Trophoblast cell (in vitro differentiated cells and primary cell): ENCODE measurements around the gene CLDN11.

Experiments used
- DNase-seq, 2 donors: peaks; one replicate each; pipeline ENCODE4 v3.0.0-alpha.2; 2016
- H2AFZ ChIP-seq: 2 replicates; pipeline ENCODE4 v1.6.1; 2013; ENCODE audit warnings: low read length, moderate library complexity, mild to moderate bottlenecking; ENCODE audit not compliant: insufficient read depth, poor library complexity
- H2AK5ac ChIP-seq: 2 replicates; pipeline ENCODE4 v1.6.1; 2013; ENCODE audit warnings: mild to moderate bottlenecking, low read length
- H2BK120ac ChIP-seq: 2 replicates; pipeline ENCODE4 v1.6.1; 2013; ENCODE audit warnings: low read length, mild to moderate bottlenecking, moderate library complexity; ENCODE audit not compliant: insufficient read depth, poor library complexity
- H2BK12ac ChIP-seq: 2 replicates; pipeline ENCODE4 v1.6.1; 2013; ENCODE audit warnings: mild to moderate bottlenecking, low read length, moderate library complexity
- H2BK5ac ChIP-seq: 2 replicates; pipeline ENCODE4 v1.6.1; 2013; ENCODE audit warnings: low read length, low read depth, moderate library complexity, mild to moderate bottlenecking; ENCODE audit not compliant: poor library complexity
- H3K14ac ChIP-seq: 2 replicates; pipeline ENCODE4 v1.6.1; 2013; ENCODE audit warnings: mild to moderate bottlenecking, low read length
- H3K18ac ChIP-seq: 2 replicates; pipeline ENCODE4 v1.6.1; 2013; ENCODE audit warnings: mild to moderate bottlenecking, low read length
- H3K23ac ChIP-seq: 2 replicates; pipeline ENCODE4 v1.6.1; 2013; ENCODE audit warnings: low read length
- H3K27ac ChIP-seq: 2 replicates; pipeline ENCODE4 v1.5.1; 2013; ENCODE audit warnings: low read depth, mild to moderate bottlenecking, inconsistent platforms, low read length, moderate library complexity
- H3K27me3 ChIP-seq: 2 replicates; pipeline ENCODE4 v1.6.1; 2013; ENCODE audit warnings: inconsistent platforms, mild to moderate bottlenecking, low read length, moderate library complexity; ENCODE audit not compliant: insufficient read depth
- H3K36me3 ChIP-seq, 2 experiments: 1 replicate in 1 of 2; 2 replicates in 1 of 2; pipeline ENCODE4 v1.6.1; 2013; ENCODE audit warnings: low read length in 2 of 2, mild to moderate bottlenecking in 2 of 2, moderate library complexity in 1 of 2; ENCODE audit not compliant: insufficient read depth in 2 of 2, control insufficient read depth in 1 of 2
- H3K4ac ChIP-seq: 2 replicates; pipeline ENCODE4 v1.6.1; 2013; ENCODE audit warnings: low read depth, mild to moderate bottlenecking, low read length, moderate library complexity
- H3K4me1 ChIP-seq, 2 experiments: 1 replicate in 1 of 2; 2 replicates in 1 of 2; pipeline ENCODE4 v1.6.1; 2013; ENCODE audit warnings: low read length in 2 of 2, mild to moderate bottlenecking in 2 of 2, moderate library complexity in 1 of 2; ENCODE audit not compliant: insufficient read depth in 2 of 2, control insufficient read depth in 1 of 2
- H3K4me2 ChIP-seq: 2 replicates; pipeline ENCODE4 v1.6.1; 2013; ENCODE audit warnings: inconsistent platforms, mild to moderate bottlenecking, low read length, moderate library complexity
- H3K4me3 ChIP-seq: 2 replicates; pipeline ENCODE4 v1.5.1; 2013; ENCODE audit warnings: mild to moderate bottlenecking, low read depth, low read length, inconsistent platforms
- H3K79me1 ChIP-seq: one replicate; pipeline ENCODE4 v1.6.1; 2013; ENCODE audit warnings: low read length
- H3K79me2 ChIP-seq: 2 replicates; pipeline ENCODE4 v1.6.1; 2013; ENCODE audit warnings: low read length, mild to moderate bottlenecking; ENCODE audit not compliant: control insufficient read depth, insufficient read depth, poor library complexity
- H3K9ac ChIP-seq: 2 replicates; pipeline ENCODE4 v1.6.1; 2013; ENCODE audit warnings: mild to moderate bottlenecking, low read length
- H3K9me3 ChIP-seq: 2 replicates; pipeline ENCODE4 v1.6.1; 2013; ENCODE audit warnings: low read depth, mild to moderate bottlenecking, control low read depth, inconsistent platforms, low read length; ENCODE audit not compliant: insufficient read depth
- H4K12ac ChIP-seq: 2 replicates; pipeline ENCODE4 v1.6.1; 2013; ENCODE audit warnings: low read depth, mild to moderate bottlenecking, low read length, moderate library complexity
- H4K8ac ChIP-seq: 2 replicates; pipeline ENCODE4 v1.6.1; 2013; ENCODE audit warnings: low read depth, mild to moderate bottlenecking, low read length, moderate library complexity
- H4K91ac ChIP-seq: one replicate; pipeline ENCODE4 v1.6.1; 2013; ENCODE audit warnings: low read depth, mild to moderate bottlenecking, low read length, moderate library complexity
- WGBS: extraction: QIAGEN DNeasy Blood & Tissue Kit; methylation state at CpG from one replicate; pipeline ENCODE4 v1.1.7; 2013; ENCODE audit warnings: missing lambda C conversion rate; ENCODE audit not compliant: insufficient read length, insufficient coverage; ENCODE audit errors: extremely low coverage; 5-methylcytosine and 5-hydroxymethylcytosine counted together

The CLDN11 gene

DNA sequence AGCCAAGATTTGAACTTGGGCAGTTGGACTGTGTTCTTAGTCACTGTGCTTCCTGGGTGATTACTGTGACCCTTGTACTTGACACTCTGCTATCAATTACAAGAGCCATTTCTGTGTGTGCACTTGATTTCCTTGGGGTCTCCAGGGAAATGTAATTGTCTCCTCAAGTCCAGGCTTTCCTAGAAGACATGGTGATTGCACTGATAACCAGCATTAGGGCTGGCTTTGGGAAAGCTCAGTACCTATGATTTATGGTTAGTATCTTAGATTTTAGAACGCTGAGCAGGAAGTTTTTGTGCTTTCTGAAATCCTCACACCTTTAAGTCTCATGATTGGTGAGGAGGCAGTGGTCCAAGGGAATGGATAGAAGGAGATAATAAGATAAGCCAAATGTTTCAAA is 1.6 kb upstream of the CLDN11 start:
- no peak overlapping the region for H2BK12ac ChIP-seq
- H3K23ac ChIP-seq: no peak overlapping the region
- H3K4ac ChIP-seq: no peak overlapping the region
- H3K4me1 ChIP-seq: peaks cover 0 to 7% of the 10 kb centered on the region in 2 experiments
- no peak for DNase-seq
- H2AK5ac ChIP-seq: no peak overlapping the region
- H3K14ac ChIP-seq: no peak overlapping the region
- no peak overlapping the region for H2AFZ ChIP-seq
- no peak overlapping the region for H2BK120ac ChIP-seq
- no peak overlapping the region for H4K91ac ChIP-seq
- no peak overlapping the region for H3K18ac ChIP-seq
- H3K36me3 ChIP-seq: no peaks in the 10 kb centered on the region
- no peak overlapping the region for H3K9ac ChIP-seq
- H3K4me2 ChIP-seq: no peak overlapping the region
- no peaks in the 10 kb centered on the region for H3K79me2 ChIP-seq
- no CpG with 5 or more reads among the region's 1 CpG for WGBS
- peaks cover 5% of the 10 kb centered on the region for H3K9me3 ChIP-seq
- H3K27me3 ChIP-seq: peaks cover 9% of the 10 kb centered on the region
- no peak overlapping the region for H4K8ac ChIP-seq
- no peak overlapping the region for H4K12ac ChIP-seq
- no peak overlapping the region for H3K27ac ChIP-seq
- no peak overlapping the region for H3K4me3 ChIP-seq
- no peaks in the 10 kb centered on the region for H3K79me1 ChIP-seq
- H2BK5ac ChIP-seq: no peak overlapping the region

DNA sequence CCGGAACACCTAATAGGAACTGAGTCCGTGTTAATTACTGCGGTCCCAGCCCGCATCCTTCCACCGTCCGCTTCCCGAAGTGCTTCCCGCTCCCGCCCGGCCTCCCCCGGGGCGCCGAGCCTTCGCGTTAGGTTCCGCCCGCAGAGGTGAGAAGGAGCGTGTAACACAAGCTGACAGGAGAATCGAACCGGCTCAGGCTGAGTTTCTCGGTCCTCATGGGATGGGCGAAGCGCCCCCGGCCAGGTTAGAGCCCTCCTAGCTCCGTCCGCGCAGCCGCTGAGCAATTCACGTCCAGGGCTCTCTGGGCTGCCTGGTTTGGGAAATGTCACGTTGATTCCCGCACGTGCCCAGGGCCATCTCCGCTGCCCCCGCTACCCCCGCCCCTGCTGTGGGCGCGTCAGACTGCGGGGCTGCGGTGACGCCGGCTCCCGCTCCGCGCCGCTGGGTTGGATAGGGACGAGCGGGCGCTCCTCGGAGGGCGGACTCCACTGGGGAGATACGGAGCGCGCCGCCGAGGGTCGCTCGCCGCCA is 954 bp downstream of the CLDN11 start:
- no peak overlapping the region for H2AFZ ChIP-seq
- peaks cover 0 to 7% of the 10 kb centered on the region in 2 experiments for H3K4me1 ChIP-seq
- no peak overlapping the region for H3K23ac ChIP-seq
- H3K9me3 ChIP-seq: peaks cover 5% of the 10 kb centered on the region
- H3K4me3 ChIP-seq: peak overlapping the region; percentile 55
- no peak overlapping the region for H4K12ac ChIP-seq
- no peak overlapping the region for H2BK5ac ChIP-seq
- H3K4me2 ChIP-seq: peak overlapping the region; percentile 76
- H3K14ac ChIP-seq: no peak overlapping the region
- no peak overlapping the region for H2BK120ac ChIP-seq
- peaks cover 9% of the 10 kb centered on the region for H3K27me3 ChIP-seq
- no peak overlapping the region for H3K9ac ChIP-seq
- H3K27ac ChIP-seq: no peak overlapping the region
- H3K36me3 ChIP-seq: no peaks in the 10 kb centered on the region
- no peak overlapping the region for H2AK5ac ChIP-seq
- no peak overlapping the region for H4K91ac ChIP-seq
- H3K4ac ChIP-seq: no peak overlapping the region
- H3K18ac ChIP-seq: no peak overlapping the region
- no peaks in the 10 kb centered on the region for H3K79me2 ChIP-seq
- H2BK12ac ChIP-seq: no peak overlapping the region
- no CpG with 5 or more reads among the region's 58 CpGs for WGBS
- H3K79me1 ChIP-seq: no peaks in the 10 kb centered on the region
- no peak overlapping the region for H4K8ac ChIP-seq
- peak; percentile 73 to 84 for DNase-seq

DNA sequence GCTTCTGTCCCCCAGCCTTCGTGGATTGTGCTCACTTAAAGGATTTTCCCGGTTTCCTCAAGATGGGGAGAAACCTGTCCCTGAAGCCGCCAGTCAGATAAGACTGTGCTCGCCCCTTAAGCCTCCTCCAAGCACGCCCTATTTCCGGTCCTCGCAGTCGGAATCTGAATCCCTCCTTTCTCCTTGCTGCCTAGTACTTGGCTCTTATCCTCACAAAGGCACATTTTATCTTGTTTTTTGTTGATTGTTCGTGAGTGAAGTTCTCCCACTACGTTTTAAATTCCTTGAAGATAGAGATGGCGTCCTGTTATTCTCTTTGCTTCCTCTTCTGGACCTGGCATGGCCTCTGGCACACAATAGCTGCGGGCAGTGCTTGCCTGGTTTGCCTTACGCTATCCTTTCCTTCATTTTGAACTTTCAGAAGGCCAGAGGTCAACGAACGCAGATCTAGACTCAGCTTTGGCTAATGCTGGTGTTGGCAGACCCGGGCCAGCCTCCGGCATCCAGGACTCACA is 1.7 kb downstream of the CLDN11 start:
- Histone ChIP-seq H3K23ac (no peak overlapping the region), H3K14ac (no peak overlapping the region), H3K36me3 (no peaks in the 10 kb centered on the region)

DNA sequence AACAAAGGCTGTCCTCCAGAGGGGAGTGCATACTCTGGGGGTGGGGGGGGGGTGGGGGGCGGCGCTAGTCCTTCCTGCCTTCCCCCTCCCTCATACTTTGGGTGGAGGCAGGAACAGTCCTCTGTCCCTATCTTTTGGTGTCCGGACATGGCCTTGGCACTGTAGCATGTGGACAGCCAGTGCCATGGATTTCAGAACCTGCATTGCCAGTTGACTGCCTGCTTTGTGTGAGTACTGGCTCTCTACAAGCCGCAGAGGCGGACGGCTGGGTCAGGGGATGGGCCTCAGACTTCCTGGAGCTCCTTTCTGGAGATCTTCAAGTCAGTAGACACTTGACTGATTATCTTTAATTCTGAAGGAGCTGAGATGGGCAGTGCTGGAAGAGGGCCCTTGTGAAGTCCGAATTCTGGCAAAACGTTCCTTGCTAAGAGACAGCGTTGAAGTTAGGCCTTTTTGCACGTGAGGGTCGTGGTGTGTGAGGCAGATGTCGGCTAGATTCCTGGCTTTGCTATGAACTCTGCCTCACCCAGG is 2.5 kb downstream of the CLDN11 start:
- peaks cover 5% of the 10 kb centered on the region for H3K9me3 ChIP-seq
- H3K18ac ChIP-seq: no peak overlapping the region
- no peak overlapping the region for H4K91ac ChIP-seq
- no peak overlapping the region for H3K4ac ChIP-seq
- no peak for DNase-seq
- no peak overlapping the region for H2BK120ac ChIP-seq
- H3K4me2 ChIP-seq: no peak overlapping the region
- no peak overlapping the region for H3K23ac ChIP-seq
- no CpG with 5 or more reads among the region's 12 CpGs for WGBS
- no peak overlapping the region for H2BK5ac ChIP-seq
- no peak overlapping the region for H3K4me3 ChIP-seq
- no peaks in the 10 kb centered on the region for H3K36me3 ChIP-seq
- H3K79me1 ChIP-seq: no peaks in the 10 kb centered on the region
- no peak overlapping the region for H3K9ac ChIP-seq
- no peak overlapping the region for H4K8ac ChIP-seq
- peaks cover 0 to 7% of the 10 kb centered on the region in 2 experiments for H3K4me1 ChIP-seq
- no peak overlapping the region for H2AFZ ChIP-seq
- no peaks in the 10 kb centered on the region for H3K79me2 ChIP-seq
- no peak overlapping the region for H3K14ac ChIP-seq
- H2AK5ac ChIP-seq: no peak overlapping the region
- H2BK12ac ChIP-seq: no peak overlapping the region
- H3K27ac ChIP-seq: no peak overlapping the region
- H4K12ac ChIP-seq: no peak overlapping the region
- H3K27me3 ChIP-seq: peaks cover 9% of the 10 kb centered on the region

More for the DNA sequence above, 1.7 kb downstream of the CLDN11 start:
- no peaks in the 10 kb centered on the region for H3K79me2 ChIP-seq
- peak overlapping the region; percentile 76 for H3K4me2 ChIP-seq
- no peak overlapping the region for H2AK5ac ChIP-seq
- H2BK5ac ChIP-seq: no peak overlapping the region
- no CpG with 5 or more reads among the region's 17 CpGs for WGBS
- no peak for DNase-seq
- peaks cover 5% of the 10 kb centered on the region for H3K9me3 ChIP-seq
- no peak overlapping the region for H2BK12ac ChIP-seq
- H3K79me1 ChIP-seq: no peaks in the 10 kb centered on the region
- H3K27me3 ChIP-seq: peaks cover 9% of the 10 kb centered on the region
- no peak overlapping the region for H3K27ac ChIP-seq
- H3K9ac ChIP-seq: no peak overlapping the region
- H4K12ac ChIP-seq: no peak overlapping the region
- H2AFZ ChIP-seq: no peak overlapping the region
- no peak overlapping the region for H2BK120ac ChIP-seq
- H4K8ac ChIP-seq: no peak overlapping the region
- H3K4ac ChIP-seq: no peak overlapping the region
- H3K4me1 ChIP-seq: peaks cover 0 to 7% of the 10 kb centered on the region in 2 experiments
- H3K18ac ChIP-seq: no peak overlapping the region
- no peak overlapping the region for H3K4me3 ChIP-seq
- H4K91ac ChIP-seq: no peak overlapping the region
